PC-9 (cell line): ENCODE results near the gene DCAF12. TPM values are rescaled to one million over a fixed set of nuclear protein-coding genes. Genes with fewer than 3 reads are reported as not detected.

Source experiments
- BruUV-seq: library from RNA; stranded (reverse); fragments of 400-500 nt; replicated peaks from 2 replicates; lab custom pipeline; 2021; lab: Mats Ljungman, UMichigan
- CTCF ChIA-PET: fragments of 300-600 bp; sonication (Branson Sonifier 250); formaldehyde crosslinking; loops from one replicate; lab custom pipeline; 2022; ENCODE audit warnings: antibody characterized with exemption; lab: Charles Lee
- POLR2A ChIA-PET: fragments of 300-600 bp; sonication (Branson Sonifier 250); formaldehyde crosslinking; loops from one replicate; lab custom pipeline; 2022; ENCODE audit warnings: antibody characterized with exemption; ENCODE audit not compliant: unreplicated experiment; lab: Charles Lee
- DNase-seq, 2 experiments: peaks; one replicate each; pipeline versions ENCODE4 v3.0.0 to v3.0.0-alpha.2; 2015 to 2022; ENCODE audit warnings: mixed read lengths in 1 of 2
- H2AFZ ChIP-seq: fragments of 200-600 bp; sonication (generic); 2 replicates; pipeline ENCODE4 v1.8.1; 2017; ENCODE audit warnings: antibody characterized with exemption
- H3F3A ChIP-seq: fragments of 200-600 bp; sonication (generic); 2 replicates; pipeline ENCODE4 v1.8.1; 2017; ENCODE audit warnings: antibody characterized with exemption, mild to moderate bottlenecking, low read depth; ENCODE audit not compliant: insufficient read depth
- H3K27ac ChIP-seq: fragments of 200-600 bp; sonication (generic); 2 replicates; pipeline ENCODE4 v1.6.1; 2016; ENCODE audit warnings: mixed run types
- H3K27me3 ChIP-seq: fragments of 200-600 bp; sonication (generic); 2 replicates; pipeline ENCODE4 v1.6.1; 2016; ENCODE audit warnings: low read depth, mixed run types; ENCODE audit not compliant: insufficient read depth
- H3K36me3 ChIP-seq: fragments of 200-600 bp; sonication (generic); 2 replicates; pipeline ENCODE4 v1.6.1; 2016; ENCODE audit warnings: low read depth, mixed run types
- H3K4me1 ChIP-seq: fragments of 200-600 bp; sonication (generic); replicated peaks from 2 replicates; pipeline ENCODE4 v1.6.1; 2016; ENCODE audit warnings: mixed run types; ENCODE audit not compliant: insufficient read depth
- H3K4me2 ChIP-seq: fragments of 200-600 bp; sonication (generic); 2 replicates; pipeline ENCODE4 v1.6.1; 2017; ENCODE audit warnings: mixed run types
- H3K4me3 ChIP-seq: fragments of 200-600 bp; sonication (generic); 2 replicates; pipeline ENCODE4 v1.6.1; 2016; ENCODE audit warnings: mixed run types
- H3K79me2 ChIP-seq: fragments of 200-600 bp; sonication (generic); 2 replicates; pipeline ENCODE4 v1.6.1; 2017; ENCODE audit warnings: low read depth, mixed run types
- H3K9me2 ChIP-seq: fragments of 200-600 bp; sonication (generic); 2 replicates; pipeline ENCODE4 v1.8.1; 2017; ENCODE audit warnings: mild to moderate bottlenecking; ENCODE audit not compliant: insufficient read depth
- H3K9me3 ChIP-seq: fragments of 200-600 bp; sonication (generic); 2 replicates; pipeline ENCODE4 v1.8.1; 2016; ENCODE audit warnings: low read depth; ENCODE audit not compliant: insufficient read depth
- H4K20me1 ChIP-seq: fragments of 200-600 bp; sonication (generic); 2 replicates; pipeline ENCODE4 v1.8.1; 2017; ENCODE audit not compliant: insufficient read depth
- EZH2 ChIP-seq: fragments of 200-600 bp; sonication (generic); IDR thresholded peaks from 2 replicates; pipeline ENCODE4 v1.8.0; 2017; ENCODE audit warnings: antibody characterized with exemption, low read depth
- intact Hi-C: fragments of 100-400 bp; cut with micrococcal nuclease; formaldehyde crosslinking; loops from one replicate; pipeline ENCODE4 v1.10.0; 2022; ENCODE audit not compliant: unreplicated experiment
- total RNA-seq: library from RNA; stranded (reverse); gene quantifications from 2 replicates; pipeline ENCODE4 v1.2.3, GENCODE V29; 2021
- TF ChIP-seq, protein P1 (sequence below): fragments of 200-600 bp; sonication (generic); conservative IDR thresholded peaks from 2 replicates; pipeline ENCODE4 v1.6.1; 2017; ENCODE audit warnings: mixed run types, antibody characterized with exemption, mild to moderate bottlenecking, moderate library complexity

The DCAF12 gene
- total RNA-seq, 1 experiment from 2014 or later = 23.4 TPM

DNA sequence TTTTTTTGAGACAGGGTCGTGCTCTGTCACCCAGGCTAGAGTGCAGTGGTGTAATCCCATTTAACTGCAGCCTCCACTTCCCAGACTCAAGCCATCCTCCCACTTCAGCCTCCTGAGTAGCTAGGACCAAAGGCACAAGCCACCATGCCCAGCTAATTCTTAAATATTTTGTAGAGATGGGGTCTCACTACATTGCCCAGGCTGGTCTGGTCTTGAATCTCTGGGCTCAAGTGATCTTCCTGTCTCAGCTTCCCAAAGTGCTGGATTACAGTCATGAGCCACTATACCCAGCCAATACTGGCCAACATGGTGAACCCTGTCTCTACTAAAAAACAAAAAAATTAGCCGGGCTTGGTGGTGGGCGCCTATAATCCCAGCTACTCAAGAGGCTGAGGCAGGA, 6.8 kb downstream of the DCAF12 start:
- H3F3A ChIP-seq = no peaks in the 10 kb centered on the region; the same call in 1 of the 2 replicates
- CTCF ChIA-PET = interaction anchor here (0.7 kb wide), 1 partner anchor 115 kb away, joined by 6 read pairs; no protein-coding TSS in a partner anchor
- H4K20me1 ChIP-seq = peaks cover 5% of the 10 kb centered on the region
- H3K27me3 ChIP-seq = no peaks in the 10 kb centered on the region
- H2AFZ ChIP-seq = no peak overlapping the region
- peaks cover 13% of the 10 kb centered on the region for H3K36me3 ChIP-seq
- H3K9me3 ChIP-seq = no peaks in the 10 kb centered on the region
- H3K9me2 ChIP-seq = no peaks in the 10 kb centered on the region
- H3K4me2 ChIP-seq = no peak overlapping the region
- no peak for TF ChIP-seq EZH2
- TF ChIP-seq, protein P1, sequence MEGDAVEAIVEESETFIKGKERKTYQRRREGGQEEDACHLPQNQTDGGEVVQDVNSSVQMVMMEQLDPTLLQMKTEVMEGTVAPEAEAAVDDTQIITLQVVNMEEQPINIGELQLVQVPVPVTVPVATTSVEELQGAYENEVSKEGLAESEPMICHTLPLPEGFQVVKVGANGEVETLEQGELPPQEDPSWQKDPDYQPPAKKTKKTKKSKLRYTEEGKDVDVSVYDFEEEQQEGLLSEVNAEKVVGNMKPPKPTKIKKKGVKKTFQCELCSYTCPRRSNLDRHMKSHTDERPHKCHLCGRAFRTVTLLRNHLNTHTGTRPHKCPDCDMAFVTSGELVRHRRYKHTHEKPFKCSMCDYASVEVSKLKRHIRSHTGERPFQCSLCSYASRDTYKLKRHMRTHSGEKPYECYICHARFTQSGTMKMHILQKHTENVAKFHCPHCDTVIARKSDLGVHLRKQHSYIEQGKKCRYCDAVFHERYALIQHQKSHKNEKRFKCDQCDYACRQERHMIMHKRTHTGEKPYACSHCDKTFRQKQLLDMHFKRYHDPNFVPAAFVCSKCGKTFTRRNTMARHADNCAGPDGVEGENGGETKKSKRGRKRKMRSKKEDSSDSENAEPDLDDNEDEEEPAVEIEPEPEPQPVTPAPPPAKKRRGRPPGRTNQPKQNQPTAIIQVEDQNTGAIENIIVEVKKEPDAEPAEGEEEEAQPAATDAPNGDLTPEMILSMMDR = no peak
- POLR2A ChIA-PET = no interaction called here
- peaks cover 8% of the 10 kb centered on the region for H3K4me1 ChIP-seq
- no peak for DNase-seq
- no peak overlapping the region for H3K27ac ChIP-seq
- BruUV-seq = no TSS peak
- intact Hi-C loops = no loop called here
- peaks cover 34% of the 10 kb centered on the region for H3K79me2 ChIP-seq
- H3K4me3 ChIP-seq = no peak overlapping the region

DNA sequence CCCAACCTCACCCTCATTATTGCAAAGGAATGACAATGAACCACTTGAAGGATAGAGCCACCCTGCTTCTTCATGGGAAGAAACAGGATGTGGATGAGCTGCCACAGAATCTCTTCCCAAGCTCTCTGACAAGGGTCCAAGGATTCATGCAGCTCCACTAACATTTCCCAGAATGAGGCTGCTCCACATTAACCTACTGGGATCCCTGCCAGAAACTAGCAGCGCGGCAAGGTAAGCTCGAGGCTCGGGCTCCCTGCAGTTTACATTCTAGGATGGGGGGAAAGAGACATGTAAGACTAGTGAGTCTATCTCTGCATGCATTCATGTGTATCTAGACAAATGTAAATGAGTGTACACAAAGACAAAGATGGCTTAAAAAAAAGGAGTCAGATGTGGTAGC, 12.1 kb downstream of the DCAF12 start:
- DNase-seq = no peak
- no peak overlapping the region for H3K27ac ChIP-seq
- no TSS peak for BruUV-seq
- H3K9me2 ChIP-seq = no peaks in the 10 kb centered on the region
- ChIA-PET CTCF (no interaction called here), POLR2A (no interaction called here)
- H4K20me1 ChIP-seq = no peaks in the 10 kb centered on the region; the same call in none of the 2 replicates
- peaks cover 5% of the 10 kb centered on the region; the same call in 1 of the 2 replicates for H3K36me3 ChIP-seq
- TF ChIP-seq, protein P1 = no peak
- no peak for TF ChIP-seq EZH2
- no peak overlapping the region for H3K4me2 ChIP-seq
- H2AFZ ChIP-seq = no peak overlapping the region
- no peaks in the 10 kb centered on the region for H3K4me1 ChIP-seq
- no peaks in the 10 kb centered on the region for H3K9me3 ChIP-seq
- intact Hi-C loops = no loop called here
- H3K79me2 ChIP-seq = 0 out of 2 replicates have a peak, but pooled peaks cover 2% of the 10 kb centered on the region
- no peak overlapping the region for H3K4me3 ChIP-seq
- H3K27me3 ChIP-seq = no peaks in the 10 kb centered on the region
- H3F3A ChIP-seq = no peaks in the 10 kb centered on the region; the same call in 1 of the 2 replicates

GRCh38 chr9:34106110-34106509, 20.4 kb downstream of the DCAF12 start:
- Histone ChIP-seq H3K4me1 (no peaks in the 10 kb centered on the region), H3K9me2 (no peaks in the 10 kb centered on the region), H3K4me3 (no peak overlapping the region), H3K36me3 (no peaks in the 10 kb centered on the region), H3K27me3 (no peaks in the 10 kb centered on the region), H2AFZ (no peak overlapping the region), H3K4me2 (no peak overlapping the region), H3K27ac (no peak overlapping the region), H3K9me3 (no peaks in the 10 kb centered on the region), H4K20me1 (no peaks in the 10 kb centered on the region), H3F3A (no peaks in the 10 kb centered on the region), H3K79me2 (no peaks in the 10 kb centered on the region)
- POLR2A ChIA-PET = no interaction called here
- CTCF ChIA-PET = no interaction called here
- DNase-seq = no peak
- no TSS peak for BruUV-seq
- TF ChIP-seq EZH2 = no peak
- TF ChIP-seq, protein P1 = no peak
- intact Hi-C loops = no loop called here
